GM12865 (cell line): Measurements from ENCODE around the gene SLC35D1.

Source experiments
- DNase-seq: peaks from one replicate; pipeline ENCODE4 v3.0.0; 2010; ENCODE audit warnings: low read depth
- H3K4me3 ChIP-seq: 2 replicates; pipeline ENCODE4 v1.5.1; 2011; ENCODE audit warnings: mild to moderate bottlenecking, low read depth, low read length, control low read depth
- CTCF ChIP-seq: IDR thresholded peaks from 2 replicates; pipeline ENCODE4 v1.5.1; 2011; ENCODE audit warnings: low read length, control low read depth, low read depth, inconsistent platforms; ENCODE audit not compliant: insufficient read depth; ENCODE audit errors: missing control alignments

SLC35D1 gene

GRCh38 chr1:66954208-66954607 lies 99.7 kb downstream of the SLC35D1 start:
- no peak for DNase-seq
- TF ChIP-seq CTCF = no peak
- no peak overlapping the region for H3K4me3 ChIP-seq

DNA sequence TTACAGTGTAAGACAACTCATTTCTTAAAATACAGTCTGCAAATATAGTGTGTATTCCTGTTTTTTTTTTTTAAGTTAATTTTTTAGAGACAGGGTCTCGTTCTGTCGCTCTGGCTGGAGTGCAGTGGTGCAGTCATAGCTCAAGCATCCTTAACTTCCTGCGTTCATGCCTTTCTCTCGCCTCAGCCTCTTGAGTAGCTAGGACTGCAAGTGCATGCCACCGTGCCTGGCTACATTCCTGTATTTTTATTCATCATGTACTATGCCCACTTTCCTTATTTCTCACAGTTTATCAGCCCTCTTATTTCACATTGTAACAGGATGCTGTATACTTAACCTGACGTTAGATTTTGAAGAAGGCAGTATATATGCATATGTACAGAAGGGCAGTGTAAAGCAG lies 102.4 kb downstream of the SLC35D1 start:
- H3K4me3 ChIP-seq = no peak overlapping the region
- TF ChIP-seq CTCF = no peak
- DNase-seq = no peak
